H1 (cell line): ENCODE measurements around the gene YEATS2. TPM values are rescaled to one million over a fixed set of nuclear protein-coding genes. Genes with fewer than 3 reads are reported as not detected.

Experiments used
- CBX5 ChIP-seq: fragments of 300-800, 300-1000 bp; sonication (generic); IDR thresholded peaks from 2 replicates; pipeline ENCODE4 v1.7.1; 2016; ENCODE audit warnings: antibody characterized with exemption, low read length, low read depth
- CBX8 ChIP-seq: fragments of 300-800, 300-1000 bp; sonication (generic); IDR thresholded peaks from 2 replicates; pipeline ENCODE4 v1.7.1; 2016; ENCODE audit warnings: low read depth, low read length, borderline replicate concordance
- CHD7 ChIP-seq: fragments of 300-600 bp; sonication (generic); IDR thresholded peaks from 2 replicates; pipeline ENCODE4 v1.7.1; 2012; ENCODE audit warnings: low read length, moderate library complexity, mild to moderate bottlenecking, inconsistent platforms; ENCODE audit not compliant: insufficient replicate concordance
- KDM4A ChIP-seq: IDR thresholded peaks from one replicate; pipeline ENCODE4 v1.7.1; 2012; ENCODE audit warnings: low read depth, mild to moderate bottlenecking, moderate library complexity, low read length, inconsistent platforms; ENCODE audit not compliant: severe bottlenecking
- polyA plus RNA-seq, 7 experiments: library from polyadenylated mRNA; depleted of rRNA in 3 of 7; stranded (reverse) in 5 of 7; unstranded in 2 of 7; fragments of >200 nt in 5 of 7; fragments of 200-250 nt in 2 of 7; gene quantifications; 1 replicate in 5 of 7; 2 replicates in 1 of 7; 4 replicates in 1 of 7; pipeline versions ENCODE4 v1.2.1 to v1.2.3, GENCODE V29; 2011 to 2013; ENCODE audit warnings: missing spikeins in 2 of 7, mixed read lengths in 2 of 7
- total RNA-seq: library from RNA; stranded (reverse); fragmentation: NEBNext Ultra II Directional; extraction: Animal tissue kit (Norgen Biotek cat#: 25700); gene quantifications from 2 replicates; pipeline ENCODE4 v1.2.1, GENCODE V29; 2021
- TF ChIP-seq, protein P1 (sequence below): IDR thresholded peaks from 2 replicates; pipeline ENCODE4 v1.6.1; 2011; ENCODE audit warnings: low read length, improper control_type of control experiment

The YEATS2 gene
- total and polyA plus RNA-seq, 2 of the 8 experiments (the other 6 are each of a cell fraction or from before 2014, with no cell fraction given) = 35.3 to 53.7 TPM

GRCh38 chr3:183818706-183819624 is 121.4 kb downstream of the YEATS2 start (continued):
- TF ChIP-seq CHD7 = no peak
- TF ChIP-seq CBX8 = no peak
- no peak for TF ChIP-seq KDM4A
- TF ChIP-seq CBX5 = no peak
- TF ChIP-seq, protein P1, sequence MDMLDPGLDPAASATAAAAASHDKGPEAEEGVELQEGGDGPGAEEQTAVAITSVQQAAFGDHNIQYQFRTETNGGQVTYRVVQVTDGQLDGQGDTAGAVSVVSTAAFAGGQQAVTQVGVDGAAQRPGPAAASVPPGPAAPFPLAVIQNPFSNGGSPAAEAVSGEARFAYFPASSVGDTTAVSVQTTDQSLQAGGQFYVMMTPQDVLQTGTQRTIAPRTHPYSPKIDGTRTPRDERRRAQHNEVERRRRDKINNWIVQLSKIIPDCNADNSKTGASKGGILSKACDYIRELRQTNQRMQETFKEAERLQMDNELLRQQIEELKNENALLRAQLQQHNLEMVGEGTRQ = no peak
